ENCODE results near the gene CAMK2B.

The CAMK2B gene

DNA sequence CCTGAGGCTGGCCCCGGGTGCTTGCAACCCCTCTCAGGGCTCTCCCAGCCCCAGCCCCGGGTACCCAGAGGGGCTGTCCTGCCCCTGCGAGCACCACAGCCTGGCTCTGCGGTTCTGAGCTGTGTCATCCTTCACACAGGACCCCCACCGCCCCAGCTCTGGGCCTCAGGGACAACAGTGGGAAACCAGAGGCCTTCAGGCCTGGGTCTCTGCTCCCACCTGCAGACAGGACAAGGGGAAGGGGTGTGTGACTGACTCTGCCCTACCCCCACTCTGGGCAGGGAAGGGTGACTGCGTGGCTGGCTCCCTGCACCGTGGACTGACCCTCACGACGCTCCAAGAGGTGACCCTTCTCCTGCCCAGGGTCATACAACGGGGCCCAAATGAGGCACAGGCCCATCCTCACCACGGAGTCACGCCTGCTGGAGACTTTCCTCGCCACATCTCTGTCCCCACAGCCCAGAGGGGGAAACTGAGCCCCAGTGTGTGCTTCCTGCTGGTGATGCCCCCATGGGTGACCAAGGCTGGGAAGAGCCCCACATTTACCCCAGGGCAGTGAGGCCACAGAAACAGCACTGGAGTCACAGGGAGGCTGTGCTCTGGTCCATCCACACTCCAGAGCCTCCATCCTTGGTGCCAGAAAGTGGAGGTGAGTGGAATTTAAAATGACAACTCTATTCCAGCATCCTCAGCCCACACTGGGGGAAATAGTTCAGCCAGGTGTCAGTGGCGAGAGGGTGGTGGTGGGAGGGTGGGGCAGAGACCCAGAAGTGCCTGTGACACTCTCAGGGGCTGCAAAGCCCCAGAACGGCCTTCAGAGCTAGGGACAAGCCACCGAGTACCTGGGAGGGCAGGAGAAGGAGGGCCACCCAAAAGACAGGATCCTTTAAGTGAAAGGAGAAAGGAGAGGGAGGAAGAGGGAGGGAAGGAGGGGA, 13.6 kb downstream of the CAMK2B start:
- intact Hi-C loops (cut with DNase I) = no loop called here
- no peak for DNase-seq

DNA sequence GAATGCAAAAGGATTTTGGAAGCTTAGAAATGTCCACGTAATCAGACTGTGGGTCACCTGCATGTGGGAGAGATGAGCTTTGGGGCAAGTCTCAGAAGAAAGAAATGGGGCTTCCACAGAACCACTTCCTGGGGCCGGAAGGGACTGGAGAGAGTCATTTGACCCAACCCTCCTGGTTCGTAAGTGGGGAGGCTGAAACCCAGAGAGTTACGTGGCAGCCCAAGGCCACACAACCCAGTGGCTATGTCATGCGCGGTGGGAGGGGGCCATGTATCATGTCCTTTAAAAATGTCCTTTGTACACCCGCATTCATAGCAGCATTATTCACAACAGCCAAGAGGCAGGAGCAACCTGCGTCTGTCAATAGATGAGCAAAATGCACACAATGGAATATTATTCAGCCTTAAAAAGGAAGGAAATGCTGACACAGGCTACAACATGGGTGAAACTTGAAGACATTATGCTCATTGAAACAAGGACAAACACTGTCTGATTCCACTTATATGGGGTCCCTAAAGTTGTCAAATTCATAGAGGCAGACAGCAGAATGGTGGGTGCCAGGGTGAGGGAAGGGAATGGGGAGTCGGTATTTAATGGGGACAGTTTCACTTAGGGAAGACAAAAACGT, 15.1 kb downstream of the CAMK2B start:
- DNase-seq = peak in 2 of 10 donors; percentile 4 to 61
- intact Hi-C loops (cut with DNase I) = no loop called here

DNA sequence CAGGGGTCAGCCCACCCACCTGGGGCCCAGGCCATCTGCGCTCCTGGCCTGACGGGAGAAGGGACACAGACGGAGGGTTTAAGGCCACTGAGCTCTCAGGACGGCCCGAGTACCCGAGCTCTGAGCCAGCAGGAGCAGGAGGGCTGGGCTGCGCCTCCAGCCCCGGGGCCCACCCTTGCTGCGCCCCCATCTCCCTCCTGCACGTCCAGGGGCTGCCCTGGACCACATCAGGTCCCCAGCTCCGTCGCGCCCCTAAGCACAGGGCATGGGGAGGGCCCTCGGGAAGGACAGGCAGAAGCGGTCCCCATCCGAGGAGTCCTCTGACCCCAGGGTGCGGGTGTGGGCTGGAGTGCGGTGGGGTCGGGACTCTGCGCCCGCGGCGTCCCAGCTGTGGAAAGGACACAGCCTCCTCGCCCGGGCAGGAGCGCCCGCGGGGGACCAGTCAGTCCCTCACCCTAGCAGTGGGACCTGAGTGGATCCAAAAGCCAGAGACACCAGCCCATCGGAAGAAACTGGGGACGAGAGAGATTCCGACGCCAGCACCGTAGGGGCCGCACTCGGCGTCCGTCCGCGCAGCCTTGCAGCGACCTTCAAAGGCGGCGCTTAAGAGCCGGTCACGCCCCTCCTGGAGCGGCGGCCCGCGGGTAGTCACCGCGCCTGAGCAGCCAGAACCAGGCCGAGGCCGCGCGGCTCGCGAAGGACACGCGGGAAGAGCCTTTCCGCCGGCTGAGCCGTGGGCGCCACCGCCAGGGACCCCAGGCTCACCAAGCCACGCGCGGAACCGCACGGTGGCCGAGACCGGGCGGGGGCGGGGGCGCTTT, 15.9 kb downstream of the CAMK2B start:
- peak in 8 of 10 donors; percentile 21 to 93 (median 58) for DNase-seq
- intact Hi-C loops (cut with DNase I) = no loop called here

DNA sequence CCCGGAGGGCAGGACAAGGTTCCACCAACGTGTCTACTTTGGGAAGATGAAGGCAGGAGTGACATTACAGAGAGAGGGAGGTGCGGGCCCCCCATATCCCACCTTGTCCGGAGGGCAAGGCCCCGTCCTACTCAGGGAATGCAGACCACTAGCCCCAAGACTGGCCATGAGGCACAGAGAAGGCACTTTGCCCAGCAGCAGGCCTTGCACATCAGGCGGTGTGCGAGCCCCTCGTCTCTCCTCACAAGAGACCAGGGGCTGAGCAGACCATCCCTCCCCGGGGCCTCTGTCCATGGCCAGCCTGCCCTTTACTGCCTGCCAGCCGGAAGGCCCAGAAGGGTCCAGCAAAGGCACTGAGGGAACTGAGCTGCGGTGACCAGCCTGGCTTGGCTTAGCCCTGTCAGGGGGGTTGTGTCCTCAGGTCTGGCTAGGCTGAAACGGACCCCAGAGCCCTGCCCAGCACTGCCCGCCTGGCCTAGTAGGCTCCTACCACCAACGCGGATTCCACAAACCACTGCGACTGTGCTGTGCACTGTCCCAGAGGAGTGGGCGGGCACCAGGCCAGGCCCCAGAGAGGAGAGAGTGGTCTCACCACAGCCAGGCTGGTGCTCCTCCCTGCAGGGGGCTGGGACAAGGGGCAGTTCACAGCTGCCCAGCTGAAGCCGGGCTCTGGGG, 16.7 kb downstream of the CAMK2B start:
- DNase-seq = peak in 2 of 10 donors; percentile 1 to 79
- intact Hi-C loops (cut with DNase I) = no loop called here

DNA sequence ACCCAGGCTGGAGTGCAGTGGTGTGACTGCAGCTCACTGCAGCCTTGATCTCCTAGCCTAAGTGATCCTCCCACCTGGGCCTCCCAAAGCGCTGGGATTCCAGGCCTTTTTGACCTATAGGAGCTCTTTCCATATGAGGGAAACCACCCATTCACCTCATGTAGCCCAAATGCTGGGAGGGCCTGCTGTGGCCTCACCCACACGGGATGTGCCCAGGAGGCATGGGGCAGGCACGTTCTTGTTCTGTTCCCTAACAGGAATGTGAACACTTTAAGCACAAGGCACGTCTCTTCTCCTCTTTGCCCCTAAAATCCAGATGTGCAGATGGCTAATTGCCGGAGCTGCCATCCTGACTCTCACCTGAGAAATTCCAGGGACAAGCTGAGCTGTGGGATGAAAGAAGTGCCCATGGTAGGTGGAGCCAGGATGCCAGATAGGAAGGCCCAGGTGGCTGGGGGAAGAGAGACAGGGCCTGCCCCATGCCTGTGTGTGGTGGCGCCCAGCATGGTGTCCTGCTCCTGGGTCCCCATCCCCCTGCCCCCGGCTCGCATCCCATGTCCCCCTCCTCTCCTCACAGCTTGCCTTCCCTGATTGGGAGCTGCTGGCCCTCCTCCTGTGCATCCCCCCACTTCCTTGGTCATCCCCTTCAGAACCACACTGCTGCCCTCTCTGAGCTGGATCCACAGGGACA, 17.3 kb downstream of the CAMK2B start:
- DNase-seq = peak in 2 of 10 donors; percentile 1 to 48
- intact Hi-C loops (cut with DNase I) = no loop called here

DNA sequence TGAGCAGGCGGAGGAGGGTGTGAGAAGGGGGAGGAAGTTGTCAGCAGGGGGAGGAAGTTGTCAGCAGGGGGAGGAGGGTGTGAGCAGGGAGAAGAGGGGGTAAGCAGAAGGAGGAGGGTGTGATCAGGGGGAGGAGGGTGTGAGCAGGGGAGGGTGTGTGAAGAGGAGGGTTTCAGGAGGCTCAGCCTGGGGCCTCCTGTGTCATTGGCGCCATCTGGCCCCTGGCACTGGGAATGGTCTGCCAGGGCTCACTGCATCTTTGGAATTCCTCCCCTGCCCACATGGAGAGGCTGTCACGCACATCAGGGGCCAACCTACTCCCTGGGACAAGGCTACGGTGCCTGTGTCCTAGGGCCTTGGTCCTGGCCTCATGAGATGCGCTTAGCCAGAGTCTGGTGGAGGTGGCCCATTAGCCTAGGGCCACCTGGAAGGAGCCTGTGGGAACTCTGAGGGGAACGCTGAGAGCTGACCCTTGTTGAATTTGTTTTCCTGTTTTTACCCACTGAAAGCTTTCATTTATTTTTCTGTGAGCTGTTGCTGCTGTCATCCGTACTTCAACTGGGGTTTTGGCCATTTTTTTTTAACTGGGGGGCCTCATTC, 18.0 kb downstream of the CAMK2B start:
- intact Hi-C loops (cut with DNase I) = no loop called here
- DNase-seq = peak in 1 of 10 donors; percentile 1

DNA sequence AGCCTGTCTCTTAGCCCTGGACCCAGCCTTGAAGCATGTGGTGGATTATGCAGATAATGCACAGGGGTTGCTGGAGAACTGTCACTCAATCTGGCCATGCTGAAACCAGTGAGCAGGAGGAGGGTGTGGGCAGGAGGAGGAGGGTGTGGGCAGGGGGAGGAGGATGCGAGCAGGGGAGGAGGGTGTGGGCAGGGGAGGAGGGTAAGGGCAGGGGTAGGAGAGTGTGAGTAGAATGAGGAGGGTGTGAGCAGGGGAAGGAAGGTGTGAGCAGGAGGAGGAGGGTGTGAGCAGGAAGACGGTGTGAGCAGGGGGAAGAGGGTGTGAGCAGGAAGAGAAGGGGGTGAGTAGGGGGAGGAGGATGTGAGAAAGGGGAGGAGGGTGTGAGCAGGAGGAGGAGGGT, 18.8 kb downstream of the CAMK2B start:
- intact Hi-C loops (cut with DNase I) = no loop called here

DNA sequence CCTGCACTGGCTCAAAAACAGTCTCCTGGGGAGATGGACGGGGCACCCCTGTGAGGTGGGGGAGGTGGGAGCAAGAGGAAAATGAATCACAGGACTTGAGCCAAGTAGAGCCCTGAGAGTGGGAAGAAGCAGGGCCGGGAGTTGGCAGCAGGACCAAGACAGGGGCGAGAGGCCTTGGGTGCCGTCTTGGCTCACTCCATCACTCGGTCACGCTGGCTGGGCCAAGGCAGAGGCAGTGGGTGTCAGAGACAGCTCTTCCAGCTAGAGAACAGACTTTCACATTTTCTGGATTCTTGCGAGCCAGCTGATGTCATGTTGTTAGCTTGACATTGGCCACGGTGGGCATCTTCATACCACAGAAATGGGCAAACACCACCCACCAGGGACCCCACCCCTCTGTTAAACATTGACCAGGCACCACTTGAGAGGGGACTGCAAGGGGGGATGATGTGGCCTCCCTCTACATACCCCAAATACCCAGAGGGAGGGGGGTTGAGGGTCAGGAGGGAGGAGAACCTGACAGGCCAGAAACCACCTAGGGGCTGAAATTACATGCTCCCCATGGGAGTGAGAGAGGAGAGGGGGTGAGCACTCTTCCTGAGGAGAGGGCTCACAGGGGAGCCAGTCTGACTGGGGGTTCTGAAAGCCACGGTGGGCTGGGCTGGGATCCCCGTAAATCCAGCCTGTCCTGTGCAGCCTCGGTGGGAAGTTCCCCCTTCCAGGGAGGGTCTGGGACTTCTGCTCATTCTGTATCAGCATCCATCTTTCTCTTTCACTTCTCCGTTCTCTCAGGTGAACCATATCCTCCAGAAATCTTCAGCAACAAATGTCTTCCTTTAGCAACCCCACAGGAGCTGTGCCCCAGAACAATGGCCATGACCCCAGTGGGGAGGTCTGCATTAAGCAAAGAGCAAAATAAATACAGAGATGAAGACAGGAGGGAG, 19.6 kb downstream of the CAMK2B start:
- peak in 3 of 10 donors; percentile 2 to 89 (median 11) for DNase-seq
- intact Hi-C loops (cut with DNase I) = no loop called here

More for the DNA sequence above, 18.8 kb downstream of the CAMK2B start:
- DNase-seq = no peak

DNA sequence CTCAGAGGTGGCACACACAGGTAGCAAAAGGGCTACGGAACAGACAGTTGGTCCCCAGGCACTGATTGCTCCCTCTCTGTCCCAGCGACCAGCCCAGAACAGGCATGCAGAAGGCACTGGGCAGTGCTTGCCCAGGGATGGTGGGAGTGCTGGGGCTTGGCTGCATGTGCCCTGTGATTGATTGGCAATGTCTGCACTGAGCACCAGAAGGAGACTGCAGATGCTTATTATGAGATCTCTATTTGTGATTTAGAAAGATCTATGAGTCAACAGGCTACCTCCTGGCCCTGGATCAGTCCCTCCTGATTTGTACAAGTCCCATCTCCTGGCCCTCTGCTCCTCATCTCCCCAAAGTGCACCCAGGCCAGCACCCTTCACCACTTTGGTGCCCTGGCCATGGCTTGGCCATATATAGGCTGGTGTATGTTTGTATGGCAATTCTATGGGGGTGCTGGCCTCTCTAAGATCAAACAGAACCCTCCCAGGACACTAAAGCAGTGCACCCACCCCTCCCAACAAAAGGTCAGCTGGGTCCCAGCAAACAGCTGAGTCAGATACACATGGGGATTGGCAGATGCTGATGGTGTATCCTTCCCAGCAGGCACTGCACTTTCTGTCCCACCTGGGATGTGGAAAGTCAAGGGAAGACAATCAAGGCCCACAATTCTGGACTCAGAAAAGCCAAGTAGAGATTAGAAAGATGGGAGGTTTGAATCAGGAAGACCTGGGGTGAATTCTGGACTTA, 30.9 kb downstream of the CAMK2B start:
- intact Hi-C loops (cut with DNase I) = no loop called here
- peak in 3 of 10 donors; percentile 0 to 5 (median 2) for DNase-seq

DNA sequence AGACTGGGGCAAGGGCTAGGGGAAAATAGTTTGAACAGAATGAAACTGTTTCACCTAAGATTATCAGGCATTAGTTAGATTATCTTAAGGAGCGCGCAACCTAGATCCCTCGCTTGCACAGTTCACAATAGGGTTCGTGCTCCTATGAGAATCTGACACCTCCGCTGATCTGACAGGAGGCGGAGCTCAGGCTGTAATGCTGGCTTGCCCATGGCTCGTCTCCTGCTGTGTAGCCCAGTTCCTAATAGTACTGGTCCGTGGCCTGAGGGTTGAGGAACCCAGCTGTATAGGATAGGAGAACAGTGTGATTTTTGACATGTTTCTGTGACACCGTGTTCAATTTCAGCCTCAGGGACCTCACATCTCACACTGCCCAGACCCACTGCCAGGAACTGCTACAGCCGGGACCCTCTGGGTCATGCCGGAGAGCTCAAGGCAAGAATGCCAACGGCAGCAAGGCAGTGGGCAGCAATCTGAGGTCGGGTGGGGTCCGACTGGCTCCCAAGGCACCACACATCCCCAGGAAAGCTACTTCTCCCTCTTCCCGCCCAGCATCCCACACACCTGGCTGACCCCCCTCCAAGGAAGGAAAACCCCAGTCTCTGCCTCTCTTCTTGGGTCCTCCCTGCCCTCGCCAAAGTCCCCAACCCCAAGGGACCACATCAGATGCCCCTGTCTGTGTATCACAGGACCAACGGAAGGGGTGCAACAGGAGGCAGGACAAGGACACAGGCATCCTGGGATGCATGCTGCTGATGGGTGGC, 31.7 kb downstream of the CAMK2B start:
- intact Hi-C loops (cut with DNase I) = no loop called here
- peak in 6 of 10 donors; percentile 1 to 63 (median 10) for DNase-seq

DNA sequence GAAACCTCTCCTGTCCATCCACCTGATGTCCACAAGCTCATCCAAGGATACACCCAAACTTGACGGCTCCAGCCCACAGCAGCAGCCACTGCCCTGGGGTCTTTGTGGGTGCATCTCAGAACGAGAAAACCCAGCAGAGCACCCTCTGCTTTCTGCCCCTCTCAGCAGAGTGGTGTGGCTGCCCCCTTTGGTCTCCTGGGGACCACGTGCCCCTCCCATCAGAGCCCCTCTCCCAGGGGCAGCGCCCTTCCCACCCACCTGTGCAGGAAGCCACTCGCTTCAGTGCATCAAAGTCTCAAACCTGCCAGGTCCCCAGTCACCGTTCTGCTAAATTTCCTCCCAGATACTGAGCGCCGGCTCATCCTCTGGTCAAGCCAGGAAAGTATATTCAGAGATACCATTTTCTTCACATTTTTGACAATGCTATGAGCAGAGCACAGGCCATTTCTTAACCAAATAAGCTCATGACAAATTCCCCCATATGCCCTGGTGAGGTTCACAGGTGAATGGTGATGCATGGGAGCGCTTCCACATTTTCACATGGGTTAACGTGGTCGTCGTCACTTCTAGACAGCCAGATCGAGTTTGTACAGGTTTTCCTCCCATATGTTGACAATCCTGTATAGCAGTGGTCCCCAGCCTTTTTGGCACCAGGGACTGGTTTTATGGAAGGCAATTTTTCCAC, 32.4 kb downstream of the CAMK2B start:
- intact Hi-C loops (cut with DNase I) = no loop called here
- DNase-seq = peak in 4 of 10 donors; percentile 1 to 43 (median 4)

DNA sequence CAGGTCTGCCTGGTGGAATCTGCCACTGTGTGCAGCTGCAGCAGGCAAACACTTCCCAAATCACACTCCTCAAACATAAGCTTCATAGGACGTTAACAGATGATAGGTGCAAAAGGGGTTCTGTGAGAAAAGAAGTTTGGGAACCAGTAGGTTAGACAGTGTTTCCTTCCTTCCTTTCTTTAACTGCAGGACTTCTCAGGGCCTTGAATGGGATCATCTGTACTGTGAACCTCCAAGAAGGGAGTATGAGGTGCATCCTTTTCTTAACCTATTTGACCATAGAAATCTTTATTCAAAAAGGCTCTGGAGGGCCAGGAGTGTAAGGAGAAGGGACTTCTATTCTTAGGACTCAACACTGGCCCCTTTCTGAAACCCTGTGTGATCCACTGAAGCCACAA, 33.0 kb downstream of the CAMK2B start:
- DNase-seq = no peak
- intact Hi-C loops (cut with DNase I) = no loop called here

DNA sequence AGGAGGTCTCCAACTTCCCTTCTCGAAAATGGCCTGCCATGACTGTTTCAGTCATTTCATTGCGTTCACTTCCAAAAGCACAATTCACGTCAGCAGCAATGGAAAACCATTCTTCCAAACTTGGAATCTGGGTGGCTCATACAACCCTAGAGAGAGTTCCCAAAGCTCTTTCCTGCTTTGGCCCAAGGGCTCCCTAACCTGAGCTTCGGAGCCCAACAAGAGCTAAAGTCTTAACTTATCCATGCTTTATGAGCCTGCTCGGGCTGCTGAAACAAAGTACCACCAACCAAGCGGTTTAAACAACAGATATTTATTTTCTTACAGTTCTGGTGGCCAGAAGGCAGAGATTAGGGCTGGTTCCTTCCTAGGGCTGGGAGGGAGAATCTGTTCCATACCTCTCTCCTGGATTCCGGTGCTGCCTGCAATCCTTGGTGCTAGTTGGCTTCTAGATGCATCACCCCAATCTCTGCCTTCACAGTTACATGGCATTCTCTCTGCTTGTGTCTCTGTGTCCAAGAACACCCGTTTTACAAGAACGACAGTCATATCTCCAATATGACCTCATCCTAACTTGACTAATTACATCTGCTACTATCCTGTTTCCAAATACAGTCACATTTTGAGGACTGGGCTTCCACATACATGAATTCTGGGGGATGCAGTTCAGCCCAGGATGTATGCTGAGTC, 33.5 kb downstream of the CAMK2B start:
- peak in 4 of 10 donors; percentile 2 to 80 (median 6) for DNase-seq
- intact Hi-C loops (cut with DNase I) = no loop called here

DNA sequence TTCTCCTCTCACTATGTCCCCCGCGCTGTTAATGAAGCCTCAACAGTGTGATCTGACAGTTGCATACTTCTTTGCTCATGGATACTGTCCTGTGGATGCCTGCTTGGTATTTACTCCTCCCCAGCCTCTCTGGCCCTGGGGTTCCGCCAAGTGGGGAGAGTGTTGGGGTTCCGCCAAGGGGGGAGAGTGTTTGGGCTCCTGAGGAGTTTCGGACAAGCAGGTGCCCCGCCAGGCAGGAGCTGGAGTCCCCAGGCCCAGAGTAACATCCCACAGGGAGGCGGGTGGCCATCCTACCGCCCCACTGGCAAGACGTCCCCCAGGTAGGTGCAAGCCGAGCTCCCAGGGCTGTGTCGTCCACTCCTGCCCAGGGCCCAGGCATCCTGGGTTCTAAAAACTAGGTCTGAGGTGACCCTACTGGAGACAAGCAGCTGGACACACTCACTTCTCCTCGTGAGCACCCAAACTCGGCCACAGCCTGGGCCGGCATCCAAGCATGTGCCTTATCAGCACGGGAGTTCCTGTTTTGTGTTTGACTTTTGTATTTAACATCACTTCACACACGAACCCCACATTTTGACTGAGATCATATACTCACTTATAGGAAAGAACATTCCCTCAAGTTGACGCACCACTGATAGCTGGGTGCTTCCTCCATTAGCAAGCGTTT, 34.2 kb downstream of the CAMK2B start:
- peak in 6 of 10 donors; percentile 6 to 80 (median 12) for DNase-seq
- intact Hi-C loops (cut with DNase I) = no loop called here

DNA sequence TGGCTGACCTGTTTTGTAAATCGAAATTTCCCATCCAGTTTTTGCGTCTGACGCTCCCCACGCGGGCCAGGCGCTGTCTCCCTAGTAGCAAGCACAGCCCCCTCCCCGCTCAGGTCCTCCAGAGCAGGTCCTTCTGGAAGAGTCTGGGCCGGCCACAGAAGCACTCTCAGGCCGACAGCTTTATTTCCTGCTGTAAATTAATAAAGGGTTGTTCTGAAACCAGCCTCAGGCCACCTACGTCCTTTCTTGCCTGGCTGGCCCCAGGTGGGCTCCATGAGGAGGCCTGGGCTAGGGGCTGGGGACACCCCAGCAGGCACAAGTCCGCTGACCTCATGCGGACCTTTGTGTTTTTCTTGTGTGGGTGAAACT, 35.2 kb downstream of the CAMK2B start:
- DNase-seq = peak in 6 of 10 donors; percentile 3 to 77 (median 10)
- intact Hi-C loops (cut with DNase I) = no loop called here

All from posterior cingulate gyrus (tissue), 11 donors.